ENCODE data around the gene SYNPO2L.

DNA sequence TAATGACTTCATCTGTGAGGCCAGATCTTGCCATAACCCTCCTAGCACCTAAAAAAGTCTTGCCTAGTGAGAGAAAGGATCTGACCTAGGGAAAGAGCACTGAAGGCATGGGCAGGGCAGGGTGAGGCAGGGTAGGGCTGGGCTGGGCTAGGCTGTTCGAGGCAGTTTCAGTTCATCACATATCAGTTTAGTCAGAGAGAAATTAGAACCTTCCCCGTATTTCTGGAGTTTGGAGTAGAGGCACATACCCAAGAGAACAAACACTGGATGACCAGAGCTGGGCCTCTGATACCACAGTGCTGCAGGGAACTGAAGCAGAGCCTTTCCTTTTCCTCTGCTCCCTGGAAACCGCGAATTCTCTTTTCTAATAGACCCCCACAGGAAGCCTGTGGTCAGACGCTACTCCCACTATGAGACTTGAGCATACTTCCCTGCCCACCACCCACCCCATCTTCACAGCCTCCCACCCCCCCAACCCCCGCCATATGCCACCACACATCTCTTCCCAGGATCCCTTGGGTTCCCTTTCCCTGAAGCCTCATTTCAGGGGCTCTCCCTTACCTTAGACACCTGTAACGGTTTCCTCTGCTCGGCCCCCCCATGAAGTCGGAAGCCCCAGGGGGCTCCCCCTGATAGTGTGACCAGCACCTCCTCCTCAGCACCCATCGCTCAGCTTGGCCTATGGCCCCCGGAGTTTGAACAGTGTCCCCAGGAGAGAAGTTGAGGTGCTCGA, 406 bp downstream of the SYNPO2L start:
- TF ChIP-seq POLR2A (IDR thresholded peaks at IDR 0.05): no peak
- TF ChIP-seq, protein P1, sequence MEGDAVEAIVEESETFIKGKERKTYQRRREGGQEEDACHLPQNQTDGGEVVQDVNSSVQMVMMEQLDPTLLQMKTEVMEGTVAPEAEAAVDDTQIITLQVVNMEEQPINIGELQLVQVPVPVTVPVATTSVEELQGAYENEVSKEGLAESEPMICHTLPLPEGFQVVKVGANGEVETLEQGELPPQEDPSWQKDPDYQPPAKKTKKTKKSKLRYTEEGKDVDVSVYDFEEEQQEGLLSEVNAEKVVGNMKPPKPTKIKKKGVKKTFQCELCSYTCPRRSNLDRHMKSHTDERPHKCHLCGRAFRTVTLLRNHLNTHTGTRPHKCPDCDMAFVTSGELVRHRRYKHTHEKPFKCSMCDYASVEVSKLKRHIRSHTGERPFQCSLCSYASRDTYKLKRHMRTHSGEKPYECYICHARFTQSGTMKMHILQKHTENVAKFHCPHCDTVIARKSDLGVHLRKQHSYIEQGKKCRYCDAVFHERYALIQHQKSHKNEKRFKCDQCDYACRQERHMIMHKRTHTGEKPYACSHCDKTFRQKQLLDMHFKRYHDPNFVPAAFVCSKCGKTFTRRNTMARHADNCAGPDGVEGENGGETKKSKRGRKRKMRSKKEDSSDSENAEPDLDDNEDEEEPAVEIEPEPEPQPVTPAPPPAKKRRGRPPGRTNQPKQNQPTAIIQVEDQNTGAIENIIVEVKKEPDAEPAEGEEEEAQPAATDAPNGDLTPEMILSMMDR (IDR thresholded peaks at IDR 0.05): no peak

Data from transverse colon (tissue), 3 donors.